Smooth muscle cell (in vitro differentiated cells): ENCODE data around the gene RFC2. TPM values are rescaled to one million over a fixed set of nuclear protein-coding genes. Genes with fewer than 3 reads are reported as not detected.

Source experiments
- DNase-seq: peaks from one replicate; lab custom pipeline; 2025; ENCODE audit not compliant: unreplicated experiment; lab: John Stamatoyannopoulos, UW
- H2AFZ ChIP-seq: fragments of 200-600 bp; sonication (generic); 2 replicates; pipeline ENCODE4 v1.6.0; 2016; ENCODE audit warnings: antibody characterized with exemption, low read depth, mild to moderate bottlenecking
- H3F3A ChIP-seq: fragments of 200-600 bp; sonication (generic); 2 replicates; pipeline ENCODE4 v1.6.0; 2017; ENCODE audit warnings: antibody characterized with exemption, low read depth
- H3K27ac ChIP-seq: fragments of 200-600 bp; sonication (generic); 2 replicates; pipeline ENCODE4 v1.5.1; 2016; ENCODE audit warnings: low read depth, mild to moderate bottlenecking
- H3K27me3 ChIP-seq: fragments of 200-600 bp; sonication (generic); 2 replicates; pipeline ENCODE4 v1.6.1; 2016; ENCODE audit warnings: low read depth, mild to moderate bottlenecking
- H3K36me3 ChIP-seq: fragments of 200-600 bp; sonication (generic); 2 replicates; pipeline ENCODE4 v1.5.1; 2016; ENCODE audit warnings: low read depth
- H3K4me1 ChIP-seq: fragments of 200-600 bp; sonication (generic); 2 replicates; pipeline ENCODE4 v1.5.1; 2016; ENCODE audit warnings: low read depth
- H3K4me2 ChIP-seq: fragments of 200-600 bp; sonication (generic); 2 replicates; pipeline ENCODE4 v1.6.0; 2016; ENCODE audit warnings: mild to moderate bottlenecking
- H3K4me3 ChIP-seq: fragments of 200-600 bp; sonication (generic); 2 replicates; pipeline ENCODE4 v1.5.1; 2016; ENCODE audit warnings: mild to moderate bottlenecking
- H3K79me2 ChIP-seq: fragments of 200-600 bp; sonication (generic); 2 replicates; pipeline ENCODE4 v1.6.0; 2016; ENCODE audit warnings: low read depth, mild to moderate bottlenecking
- H3K9ac ChIP-seq: fragments of 200-600 bp; sonication (generic); 2 replicates; pipeline ENCODE4 v1.6.0; 2016; ENCODE audit warnings: low read depth
- H3K9me3 ChIP-seq: fragments of 200-600 bp; sonication (generic); replicated peaks from 2 replicates; pipeline ENCODE4 v1.5.1; 2016; ENCODE audit warnings: low read depth
- H4K20me1 ChIP-seq: fragments of 200-600 bp; sonication (generic); 2 replicates; pipeline ENCODE4 v1.6.0; 2016; ENCODE audit warnings: low read depth
- CTCF ChIP-seq: fragments of 200-600 bp; sonication (generic); IDR thresholded peaks from 2 replicates; pipeline ENCODE4 v1.5.1; 2017; ENCODE audit warnings: borderline replicate concordance, mild to moderate bottlenecking, antibody characterized with exemption; ENCODE audit not compliant: insufficient read depth, poor library complexity, severe bottlenecking
- WGBS: methylation state at CpG from one replicate; pipeline ENCODE4 v1.1.7; 2016; ENCODE audit warnings: low lambda C conversion rate; 5-methylcytosine and 5-hydroxymethylcytosine counted together
- polyA plus RNA-seq: library from polyadenylated mRNA; unstranded; fragments of >200 nt; fragmentation: Nextera tagmentation; extraction: Ambion mirVana; gene quantifications from 2 replicates; pipeline ENCODE4 v1.2.1, GENCODE V29; 2016
- total RNA-seq: library from RNA; depleted of rRNA; stranded (reverse); fragments of >200 nt; gene quantifications from 2 replicates; pipeline ENCODE4 v1.2.3, GENCODE V29; 2014

The RFC2 gene
- total and polyA plus RNA-seq, 2 experiments from 2014 or later = 28.9 to 29.4 TPM

DNA sequence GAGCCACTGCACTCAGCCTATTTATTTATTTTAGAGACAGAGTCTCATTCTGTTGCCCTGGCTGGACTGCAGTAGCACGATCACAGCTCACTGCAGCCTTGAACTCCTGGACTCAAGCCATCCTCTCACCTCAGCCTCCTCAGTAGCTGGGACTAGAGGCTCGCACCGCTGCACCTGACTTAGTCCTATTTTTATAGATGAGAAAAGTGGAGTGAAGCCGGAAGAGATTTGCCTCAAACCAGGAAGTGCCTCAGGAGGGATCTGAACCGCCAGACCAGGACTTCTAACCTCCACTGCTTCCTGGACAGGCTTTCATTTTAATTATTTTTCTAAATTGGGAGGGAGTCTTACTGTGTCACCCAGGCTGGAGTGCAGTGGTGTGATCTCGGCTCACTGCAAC is 17.5 kb upstream of the RFC2 start:
- Histone ChIP-seq H3K9me3 (no peaks in the 10 kb centered on the region), H3K36me3 (no peaks in the 10 kb centered on the region), H3K9ac (no peak overlapping the region), H3K4me3 (no peak overlapping the region), H3K27me3 (no peaks in the 10 kb centered on the region), H3K27ac (peak overlapping the region; percentile 97), H3K79me2 (no peaks in the 10 kb centered on the region), H4K20me1 (no peaks in the 10 kb centered on the region), H3K4me1 (no peaks in the 10 kb centered on the region), H2AFZ (no peak overlapping the region), H3F3A (peaks cover 21% of the 10 kb centered on the region), H3K4me2 (peak overlapping the region; percentile 61)
- no peak for DNase-seq
- WGBS = 75% methylated on average over 6 of the region's 6 CpGs
- TF ChIP-seq CTCF = no peak

DNA sequence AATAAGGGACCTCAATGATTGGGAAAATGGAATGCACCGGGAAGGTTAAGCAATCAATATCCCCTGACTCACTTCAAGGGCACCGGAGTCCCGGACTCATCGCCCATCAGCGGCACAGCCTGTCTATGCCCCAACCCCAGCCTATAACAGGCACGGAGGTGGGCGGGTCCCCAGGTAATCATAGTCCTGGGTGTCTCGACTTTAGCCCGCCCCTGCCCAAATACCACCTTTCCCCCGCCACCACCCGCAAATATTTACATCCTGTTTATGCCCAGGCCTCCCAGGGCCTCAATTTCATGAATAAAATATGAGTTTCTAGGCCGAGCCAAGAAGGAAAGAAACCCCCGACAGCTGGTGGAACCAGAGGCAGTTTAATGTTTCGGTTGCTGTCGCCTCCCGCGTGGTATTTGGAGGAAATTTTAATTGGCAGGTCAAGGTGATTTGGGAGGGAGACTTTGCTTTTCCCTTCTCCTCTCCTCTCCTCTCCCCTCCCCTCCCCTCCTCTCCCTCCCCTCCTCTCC is 15.6 kb upstream of the RFC2 start:
- H3K79me2 ChIP-seq = no peaks in the 10 kb centered on the region
- DNase-seq = no peak
- peak overlapping the region; percentile 93 for H3K4me2 ChIP-seq
- H3K9ac ChIP-seq = peak overlapping the region; percentile 61
- 5% methylated on average over 17 of the region's 17 CpGs for WGBS
- H2AFZ ChIP-seq = peak overlapping the region; percentile 94
- no peaks in the 10 kb centered on the region for H3K9me3 ChIP-seq
- TF ChIP-seq CTCF = no peak
- no peaks in the 10 kb centered on the region for H3K36me3 ChIP-seq
- no peak overlapping the region for H3K27ac ChIP-seq
- H3K27me3 ChIP-seq = no peaks in the 10 kb centered on the region
- H3K4me1 ChIP-seq = no peaks in the 10 kb centered on the region
- H3K4me3 ChIP-seq = peak overlapping the region; percentile 80
- peaks cover 21% of the 10 kb centered on the region for H3F3A ChIP-seq
- H4K20me1 ChIP-seq = no peaks in the 10 kb centered on the region

DNA sequence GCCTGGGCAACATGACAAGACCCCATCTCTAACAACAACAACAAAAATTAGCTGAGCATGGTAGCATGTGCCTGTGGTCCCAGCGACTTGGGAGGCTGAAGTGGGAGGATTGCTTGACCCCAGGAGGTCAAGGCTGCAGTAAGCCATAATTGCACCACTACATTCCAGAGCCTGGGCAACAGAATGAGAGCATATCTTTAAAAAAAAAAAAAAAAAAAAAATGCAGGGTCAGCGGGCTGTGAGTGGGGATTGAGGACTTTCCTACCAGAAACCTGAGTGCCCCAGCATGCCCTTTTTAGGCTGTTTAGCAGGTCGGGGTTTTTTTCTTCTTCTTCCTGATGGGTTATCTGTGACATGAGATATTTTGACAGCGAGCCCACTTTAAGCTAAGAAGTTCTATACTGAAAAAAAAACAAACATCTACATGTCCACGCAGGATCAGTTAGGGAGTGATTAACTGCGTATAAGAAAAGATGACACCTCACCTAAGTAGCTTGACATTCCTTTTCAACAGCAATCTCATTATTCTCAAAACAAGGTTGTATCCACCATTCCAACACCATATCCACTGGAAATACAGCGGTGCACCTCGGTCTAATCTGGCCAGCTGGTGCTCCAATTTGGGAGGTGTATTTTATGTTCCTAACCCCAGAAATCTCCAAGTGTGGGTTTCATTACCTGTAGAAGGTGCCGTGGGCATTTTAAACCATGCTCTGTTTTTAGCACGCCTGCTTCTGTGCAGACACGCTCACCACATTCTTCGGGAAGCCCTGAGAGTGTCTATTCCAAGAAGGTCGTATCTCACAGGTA is 13.8 kb upstream of the RFC2 start:
- H3K9ac ChIP-seq = no peak overlapping the region
- no peak overlapping the region for H3K4me2 ChIP-seq
- no peaks in the 10 kb centered on the region for H3K79me2 ChIP-seq
- H2AFZ ChIP-seq = no peak overlapping the region
- H3K4me3 ChIP-seq = no peak overlapping the region
- H3K4me1 ChIP-seq = no peaks in the 10 kb centered on the region
- no peaks in the 10 kb centered on the region for H3K27me3 ChIP-seq
- no peak for TF ChIP-seq CTCF
- no peaks in the 10 kb centered on the region for H4K20me1 ChIP-seq
- H3F3A ChIP-seq = peaks cover 17% of the 10 kb centered on the region
- H3K9me3 ChIP-seq = no peaks in the 10 kb centered on the region
- H3K36me3 ChIP-seq = no peaks in the 10 kb centered on the region
- 77% methylated on average over 13 of the region's 13 CpGs for WGBS
- no peak for DNase-seq
- no peak overlapping the region for H3K27ac ChIP-seq
